Stimulated activated CD8-positive, alpha-beta memory T cell treated with anti-CD3 and anti-CD28 coated beads, Interleukin-4, amount 100 ng/mL, for 48 hours (primary cell): Measurements from ENCODE around the gene NLRP3.
"Not testable (repeated sequence)": the region's sequence is repeated elsewhere in the genome, so short reads cannot be mapped to it uniquely, and the experiment has no call there.

Source experiments
- DNase-seq: peaks from one replicate; pipeline ENCODE4 v3.0.0-alpha.2; 2020

Gene NLRP3

DNA sequence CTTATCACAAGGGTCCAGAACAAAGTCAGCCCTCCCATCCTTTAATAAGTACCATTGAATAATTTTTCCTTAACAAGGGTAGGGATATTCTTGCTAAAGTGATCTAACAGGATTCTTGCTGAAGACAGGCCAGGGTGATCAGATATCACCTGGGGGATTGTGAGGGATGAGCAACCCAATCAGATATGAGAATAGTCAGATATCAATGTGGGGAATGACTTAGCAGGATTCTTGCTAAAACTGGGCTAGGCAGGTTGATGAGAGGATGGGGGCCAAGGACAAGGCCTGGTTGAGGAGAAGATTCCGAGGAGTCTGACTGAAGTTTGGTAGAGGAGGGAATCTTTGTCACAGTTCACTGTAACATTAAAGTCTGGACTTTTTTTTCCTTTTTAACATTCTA is 23.9 kb upstream of the NLRP3 start:
- no peak for DNase-seq

DNA sequence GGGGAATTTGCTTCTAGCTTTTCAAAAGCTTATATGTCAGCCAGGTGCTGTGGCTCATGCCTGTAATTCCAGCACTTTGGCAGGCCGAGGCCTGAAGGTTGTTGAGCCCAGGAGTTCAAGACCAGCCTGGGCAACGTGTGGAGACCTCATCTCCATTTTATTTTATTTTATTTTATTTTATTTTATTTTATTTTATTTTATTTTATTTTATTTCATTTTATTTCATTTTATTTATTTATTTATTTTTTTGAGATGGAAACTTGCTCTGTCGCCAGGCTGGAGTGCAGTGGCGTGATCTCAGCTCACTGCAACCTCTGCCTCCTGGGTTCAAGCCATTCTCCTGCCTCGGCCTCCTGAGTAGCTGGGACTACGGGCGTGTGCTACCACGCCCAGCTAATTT is 20.9 kb upstream of the NLRP3 start:
- DNase-seq, result not testable (repeated sequence)

DNA sequence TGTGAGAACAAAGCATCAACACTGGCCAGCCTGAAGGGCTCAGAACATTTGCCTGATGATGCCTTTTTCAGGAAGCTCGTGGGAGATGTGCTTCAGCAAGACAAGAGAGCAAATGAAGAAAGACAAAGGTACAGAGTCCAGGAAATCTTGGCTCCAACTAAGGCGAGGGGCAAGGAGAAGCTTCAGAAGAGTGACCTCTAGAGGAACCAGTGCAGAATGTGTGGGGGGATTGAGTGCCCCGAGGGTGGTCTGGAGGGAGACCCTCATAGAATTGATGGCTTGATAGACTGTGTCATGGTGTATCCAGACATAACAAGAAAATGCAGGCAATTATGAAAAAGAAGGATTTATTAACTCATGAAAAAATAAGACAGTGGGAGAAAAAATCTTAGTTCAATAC is 15.3 kb upstream of the NLRP3 start:
- DNase-seq, result no peak

DNA sequence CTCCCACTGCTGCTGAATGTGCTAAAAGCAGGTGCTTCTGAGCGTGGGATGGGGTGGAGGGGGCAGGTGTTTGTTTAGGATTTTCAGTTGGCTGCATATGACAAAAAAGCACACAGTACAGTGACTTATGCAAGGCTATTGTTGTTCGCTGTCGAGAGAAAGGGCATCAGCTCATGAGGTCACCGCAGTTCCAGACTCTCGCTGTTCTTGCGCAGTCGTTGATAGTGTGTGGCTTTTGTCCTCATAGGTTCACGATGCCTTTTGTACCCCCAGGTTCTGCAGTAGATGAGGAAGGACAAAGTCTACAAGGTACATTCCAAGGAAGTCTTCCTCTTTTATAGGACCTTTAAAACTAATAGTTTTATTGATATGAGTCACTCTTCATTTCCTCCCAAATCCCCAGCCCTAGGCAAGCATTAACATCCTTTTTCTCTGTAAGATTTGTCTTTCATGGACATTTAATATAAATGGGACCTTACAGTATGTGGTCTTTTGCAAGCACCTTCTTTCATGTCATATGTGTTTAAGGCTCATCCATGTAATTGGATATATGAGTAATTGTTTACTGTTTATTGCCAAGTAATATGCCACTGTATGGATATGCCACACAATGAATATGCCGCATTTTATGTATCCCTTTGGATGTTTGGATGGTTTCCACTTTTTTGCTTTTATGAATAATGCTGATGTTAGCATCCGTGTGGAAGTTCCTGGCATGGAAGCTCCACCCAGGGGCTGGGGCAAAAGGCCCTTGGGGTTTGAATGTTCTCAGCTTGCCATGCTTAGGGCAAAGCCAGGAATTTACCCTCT is 14.5 kb upstream of the NLRP3 start:
- DNase-seq, result no peak

DNA sequence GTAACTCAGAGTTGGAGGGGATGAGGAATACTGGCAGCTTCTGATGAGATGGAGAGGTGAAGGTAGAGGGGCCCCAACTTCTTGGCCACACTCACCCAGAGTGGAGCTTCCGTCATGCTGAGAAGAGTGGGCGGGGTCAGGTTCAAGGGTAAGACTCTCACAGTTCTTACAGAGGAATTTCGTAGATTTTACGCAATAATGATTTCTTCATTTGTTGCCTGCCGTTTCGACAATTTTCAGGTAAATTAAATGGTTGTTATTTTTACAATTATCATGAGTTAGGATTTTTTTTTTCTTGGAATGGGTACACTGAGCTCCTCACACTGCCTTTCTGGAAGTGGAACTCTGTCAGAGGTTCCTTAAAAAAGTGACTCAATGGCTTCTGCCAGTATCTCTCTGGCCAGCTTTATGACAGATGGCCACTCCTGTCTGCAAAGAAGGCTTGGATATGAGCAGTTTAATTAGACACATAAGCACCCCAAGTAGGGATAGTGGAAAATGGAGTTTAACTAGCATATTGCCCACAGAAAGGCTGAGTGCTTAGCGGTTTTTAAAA is 13.8 kb upstream of the NLRP3 start:
- no peak for DNase-seq

DNA sequence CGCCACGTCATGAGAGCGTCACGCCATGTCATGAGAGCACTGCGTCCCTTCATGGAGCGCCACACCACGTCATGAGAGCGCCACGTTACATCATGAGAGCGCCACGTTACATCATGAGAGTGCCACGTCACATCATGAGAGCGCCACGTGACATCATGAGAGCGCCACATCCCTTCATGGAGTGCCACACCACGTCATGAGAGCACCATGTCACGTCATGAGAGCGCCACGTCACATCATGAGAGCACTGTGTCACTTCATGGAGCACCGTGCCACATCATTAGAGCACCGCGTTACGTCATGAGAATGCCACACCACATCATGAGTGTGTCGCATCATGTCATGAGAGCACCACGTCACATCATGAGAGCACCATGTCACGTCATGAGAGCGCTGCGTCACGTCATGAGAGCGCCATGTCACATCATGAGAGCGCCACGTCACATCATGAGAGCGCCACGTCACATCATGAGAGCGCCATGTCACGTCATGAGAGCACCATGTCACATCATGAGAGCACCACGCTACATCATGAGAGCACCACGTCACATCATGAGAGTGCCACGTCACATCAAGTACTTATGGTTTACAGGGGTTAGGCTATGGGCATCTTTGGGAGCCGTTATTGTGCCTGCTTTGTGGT is 9.8 kb upstream of the NLRP3 start:
- DNase-seq, result no peak

DNA sequence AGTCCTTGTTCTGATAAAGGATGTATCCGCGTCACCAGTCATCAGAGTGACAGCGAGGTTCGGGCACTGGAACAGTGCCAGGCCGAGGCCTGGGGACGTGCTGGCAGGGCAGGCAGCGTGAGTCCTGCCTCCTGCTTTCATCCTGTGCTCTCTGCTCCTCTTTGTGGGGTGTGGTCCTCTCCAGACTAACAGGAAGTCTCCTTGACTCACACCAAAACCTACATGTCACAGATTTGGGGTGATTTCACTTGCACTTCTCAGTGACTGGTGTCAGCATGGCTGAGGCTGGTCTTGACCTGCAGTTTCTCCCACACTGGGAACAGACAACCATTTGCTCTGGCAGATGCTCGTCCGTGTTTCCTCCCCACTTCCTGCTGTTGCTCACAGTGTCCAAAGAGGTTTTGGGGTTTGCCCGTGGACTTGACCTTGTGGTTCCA is 8.8 kb upstream of the NLRP3 start:
- peak; percentile 75 for DNase-seq

DNA sequence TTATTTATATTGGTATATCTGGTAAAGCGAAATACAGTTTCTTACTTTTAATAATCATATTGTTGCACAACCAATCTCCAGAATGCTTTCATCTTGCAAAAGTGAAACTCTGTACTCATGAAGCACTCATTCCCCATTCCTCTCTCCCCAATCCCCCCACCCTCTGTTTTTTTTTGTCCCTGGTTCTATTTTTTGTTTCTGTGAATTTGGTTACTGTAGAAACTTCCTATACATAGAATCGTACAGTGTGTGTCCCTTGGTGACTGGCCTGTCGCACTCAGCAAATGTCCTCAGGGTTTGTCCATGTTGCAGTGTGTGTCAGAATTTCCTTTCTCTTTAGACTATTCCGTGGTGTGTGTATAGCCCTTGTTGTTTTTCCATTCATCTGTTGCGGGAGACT is 7.9 kb upstream of the NLRP3 start:
- no peak for DNase-seq

DNA sequence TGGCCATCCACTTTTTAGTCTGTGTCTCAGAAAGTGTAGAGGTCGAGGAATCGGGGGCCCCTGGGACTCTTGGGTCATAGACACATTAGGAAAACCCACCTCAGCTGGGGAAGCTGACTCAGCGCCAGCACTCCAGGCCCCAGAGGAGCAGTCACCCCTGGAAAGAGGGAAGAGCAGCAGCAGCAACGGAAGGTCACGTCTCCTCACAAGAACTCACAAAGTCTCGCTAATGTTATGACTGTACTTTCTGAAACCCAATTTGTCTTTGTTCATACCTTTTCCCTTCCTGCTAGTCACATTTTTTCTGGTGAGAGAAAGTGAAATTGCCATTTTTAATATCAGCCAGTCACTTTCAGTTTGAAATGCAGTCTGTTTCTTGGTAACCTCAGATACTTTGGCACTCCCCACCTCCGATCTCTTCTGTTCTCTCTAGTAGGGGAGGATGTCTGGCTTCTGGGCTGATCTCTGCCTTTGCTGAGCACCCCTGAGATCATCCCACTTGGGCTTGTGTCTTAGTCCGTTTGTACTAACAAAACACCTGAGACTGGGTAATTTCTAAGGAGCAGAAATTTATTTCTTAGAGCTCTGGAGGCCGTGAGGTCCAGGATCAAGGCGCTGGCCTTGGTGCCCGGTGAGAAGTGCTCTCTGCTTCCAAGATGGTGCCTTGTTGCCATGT is 6.0 kb upstream of the NLRP3 start:
- DNase-seq, result peak; percentile 61

DNA sequence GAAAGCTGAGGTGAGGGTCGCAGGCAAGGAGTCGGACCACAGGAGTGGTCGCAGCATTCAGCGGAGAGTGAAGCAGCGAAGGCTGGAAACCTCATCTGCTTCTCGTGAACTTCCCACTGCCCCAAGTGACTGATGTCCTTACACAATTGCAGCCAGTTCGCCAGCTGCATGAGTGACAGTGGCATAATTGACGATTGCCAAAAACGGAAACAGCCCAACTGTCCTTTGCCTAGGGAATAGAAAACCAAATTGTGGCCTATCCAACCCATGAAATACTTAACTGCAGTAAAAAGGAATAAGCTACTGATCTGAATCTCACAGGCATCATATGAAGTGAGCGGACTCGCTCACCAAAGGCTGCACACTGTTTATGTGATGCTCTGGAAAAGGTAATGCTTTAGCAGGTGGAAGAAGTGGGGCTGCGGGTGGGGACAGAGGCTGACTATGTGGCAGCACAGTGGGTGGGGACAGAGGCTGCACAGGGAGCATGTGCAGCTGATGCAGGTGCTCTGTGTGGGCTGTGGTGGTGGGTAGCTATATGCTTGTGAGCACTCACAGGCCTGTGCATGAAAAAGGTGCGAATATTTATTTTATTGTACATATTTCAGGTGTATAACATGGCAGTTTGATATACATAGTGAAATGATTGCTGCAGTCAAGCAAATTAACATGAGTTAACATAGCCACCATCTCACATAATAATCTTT is 4.2 kb upstream of the NLRP3 start:
- DNase-seq, result no peak

DNA sequence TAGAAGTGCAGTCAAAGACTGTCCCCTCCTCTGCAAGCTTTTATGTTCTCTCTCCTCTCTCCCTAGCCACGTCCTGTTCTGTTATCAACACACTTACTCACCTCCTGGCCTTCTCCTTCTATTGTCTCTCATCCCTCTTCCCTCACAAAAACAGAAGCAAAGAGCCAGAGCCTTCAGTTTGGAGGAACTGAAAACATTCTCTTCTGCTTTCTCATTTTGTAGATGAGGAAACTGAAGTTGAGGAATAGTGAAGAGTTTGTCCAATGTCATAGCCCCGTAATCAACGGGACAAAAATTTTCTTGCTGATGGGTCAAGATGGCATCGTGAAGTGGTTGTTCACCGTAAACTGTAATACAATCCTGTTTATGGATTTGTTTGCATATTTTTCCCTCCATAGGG is 1.9 kb downstream of the NLRP3 start:
- DNase-seq, result no peak

DNA sequence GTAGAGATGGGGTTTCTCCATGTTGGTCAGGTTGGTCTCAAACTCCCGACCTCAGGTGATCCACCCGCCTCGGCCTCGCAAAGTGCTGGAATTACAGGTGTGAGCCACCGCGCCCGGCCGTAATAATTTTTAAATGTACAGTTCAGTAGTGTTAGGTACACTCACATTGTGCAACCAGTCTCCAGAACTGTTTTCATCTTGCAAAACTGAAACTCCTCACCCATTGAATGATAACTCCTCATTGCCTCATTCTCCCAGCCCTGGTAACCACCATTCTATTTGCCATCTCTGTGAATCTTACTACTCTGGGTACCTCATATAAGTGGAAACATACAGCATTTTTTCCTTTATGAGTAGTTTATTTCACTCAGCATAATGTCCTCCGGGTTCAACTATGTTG is 3.4 kb downstream of the NLRP3 start:
- DNase-seq, result no peak

DNA sequence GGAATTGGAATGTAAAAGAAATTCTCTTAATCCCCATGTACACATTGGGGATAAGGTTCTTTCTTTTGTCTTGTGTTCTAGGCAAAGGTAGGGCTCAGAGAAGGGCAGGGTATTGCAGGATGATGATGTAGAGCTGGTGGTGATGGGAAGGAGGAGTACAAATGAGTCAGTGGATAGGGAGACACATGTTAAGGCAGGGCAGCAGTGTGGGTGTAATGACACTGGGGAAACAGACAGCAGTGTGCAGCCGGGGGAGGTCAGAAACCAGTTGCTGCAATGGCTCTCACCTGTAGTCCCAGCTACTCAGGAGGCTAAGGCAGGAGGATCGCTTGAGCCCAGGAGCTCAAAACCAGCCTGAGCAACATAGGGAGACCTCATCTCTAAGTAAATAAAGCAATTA is 5.1 kb downstream of the NLRP3 start:
- DNase-seq, result peak; percentile 65

DNA sequence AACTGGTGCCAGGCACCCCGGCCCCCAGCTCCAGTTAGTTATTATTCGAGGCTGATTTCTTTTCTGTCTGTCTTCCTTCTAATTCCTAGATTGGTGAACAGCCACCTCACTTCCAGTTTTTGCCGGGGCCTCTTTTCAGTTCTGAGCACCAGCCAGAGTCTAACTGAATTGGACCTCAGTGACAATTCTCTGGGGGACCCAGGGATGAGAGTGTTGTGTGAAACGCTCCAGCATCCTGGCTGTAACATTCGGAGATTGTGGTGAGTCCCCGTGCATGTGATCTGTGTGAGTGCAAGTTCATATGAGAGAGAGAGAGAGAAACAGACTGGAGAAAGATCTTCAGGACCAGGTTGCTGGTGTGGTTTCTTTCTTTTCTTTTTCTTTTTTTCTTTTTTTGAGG is 13.5 kb downstream of the NLRP3 start:
- no peak for DNase-seq

DNA sequence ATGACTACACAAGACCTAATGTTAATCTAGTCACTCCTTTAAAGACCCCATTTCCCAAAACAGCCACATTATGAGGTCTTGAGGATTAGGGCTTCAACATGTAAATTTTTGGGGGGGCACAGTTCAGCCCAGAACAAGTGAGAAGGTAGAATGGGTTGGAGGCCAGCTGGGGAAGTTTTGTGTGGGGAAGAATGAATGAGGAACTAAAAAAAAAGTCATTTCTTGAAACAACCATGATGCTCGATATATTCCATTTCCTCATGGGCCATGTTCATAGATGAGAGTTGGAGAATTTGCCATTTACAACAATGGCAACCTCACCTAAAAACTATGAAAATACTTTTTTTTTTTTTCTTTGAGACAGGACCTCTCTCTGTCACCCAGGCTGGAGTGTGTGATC is 14.5 kb downstream of the NLRP3 start:
- no peak for DNase-seq

DNA sequence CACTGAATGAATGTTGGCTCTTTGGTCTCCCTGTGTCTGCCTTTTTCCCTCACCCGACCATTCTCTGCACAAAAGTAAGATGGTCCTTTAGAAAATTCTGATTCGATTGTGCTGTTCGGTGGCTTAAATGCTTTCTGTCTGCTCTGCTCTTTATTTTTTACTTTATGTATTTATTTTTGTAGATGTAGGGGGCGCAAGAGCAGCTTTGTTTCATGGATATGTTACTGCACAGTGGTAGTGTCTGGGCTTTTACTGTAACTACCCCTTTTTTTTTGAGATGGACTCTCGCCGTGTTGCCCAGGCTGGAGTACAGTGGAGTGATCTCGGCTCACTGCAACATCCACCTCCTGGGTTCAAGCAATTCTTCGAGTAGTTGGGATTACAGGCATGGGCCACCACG is 15.7 kb downstream of the NLRP3 start:
- DNase-seq, result no peak

DNA sequence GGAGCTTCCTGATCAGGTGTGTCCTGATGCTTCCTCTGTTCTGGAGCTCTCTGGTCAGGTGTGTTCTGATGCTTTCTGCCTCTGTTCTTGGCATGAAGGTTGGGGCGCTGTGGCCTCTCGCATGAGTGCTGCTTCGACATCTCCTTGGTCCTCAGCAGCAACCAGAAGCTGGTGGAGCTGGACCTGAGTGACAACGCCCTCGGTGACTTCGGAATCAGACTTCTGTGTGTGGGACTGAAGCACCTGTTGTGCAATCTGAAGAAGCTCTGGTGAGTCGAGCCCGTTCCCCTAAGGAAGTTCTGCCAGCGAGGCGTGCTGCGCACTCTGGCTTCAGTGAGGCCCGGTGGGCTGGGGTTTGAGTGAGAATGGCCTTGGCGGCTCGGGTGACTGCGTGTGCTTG is 18.0 kb downstream of the NLRP3 start:
- no peak for DNase-seq

DNA sequence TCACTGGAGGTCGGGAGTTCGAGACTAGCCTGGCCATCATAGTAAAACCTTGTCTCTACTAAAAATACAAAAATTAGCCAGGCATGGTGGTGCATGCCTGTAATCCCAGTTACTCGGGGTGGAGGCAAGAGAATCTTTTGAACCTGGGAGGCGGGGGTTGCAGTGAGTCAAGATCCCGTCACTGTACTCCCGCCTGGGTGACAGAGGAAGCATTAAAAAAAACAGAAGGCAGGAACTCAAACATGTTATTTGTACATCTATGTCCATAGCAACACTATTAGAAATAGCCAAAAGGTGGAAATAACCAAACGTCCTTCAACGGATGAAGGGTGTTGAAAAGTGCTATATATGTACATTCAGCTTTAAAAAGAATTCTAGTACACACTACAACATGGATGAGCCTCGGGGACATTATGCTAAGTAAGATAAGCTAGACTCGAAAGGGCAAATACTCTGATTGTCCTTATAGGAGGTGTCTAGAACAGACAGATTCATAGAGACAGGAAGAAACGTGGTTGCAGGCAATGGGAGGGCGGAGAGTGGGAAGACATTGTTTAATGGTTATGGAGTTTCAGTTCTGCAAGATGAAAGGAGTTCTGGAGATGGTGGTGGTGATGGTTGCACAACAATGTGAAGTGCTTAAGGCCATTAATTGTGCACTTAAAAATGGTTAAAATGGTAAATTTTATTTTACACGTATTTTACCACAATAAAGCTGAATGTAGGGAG is 19.2 kb downstream of the NLRP3 start:
- DNase-seq, result no peak

DNA sequence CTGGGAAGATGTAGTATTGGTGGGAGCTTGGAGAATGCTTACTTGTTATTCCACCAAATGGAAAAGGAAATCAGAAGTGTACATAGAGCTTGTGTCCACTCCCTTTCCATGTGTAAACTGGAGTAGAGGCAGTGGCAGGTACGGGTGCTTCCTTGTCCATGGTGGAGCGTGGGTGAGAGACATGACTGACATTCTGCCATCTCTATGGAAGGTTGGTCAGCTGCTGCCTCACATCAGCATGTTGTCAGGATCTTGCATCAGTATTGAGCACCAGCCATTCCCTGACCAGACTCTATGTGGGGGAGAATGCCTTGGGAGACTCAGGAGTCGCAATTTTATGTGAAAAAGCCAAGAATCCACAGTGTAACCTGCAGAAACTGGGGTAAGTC is 19.8 kb downstream of the NLRP3 start:
- DNase-seq, result no peak

DNA sequence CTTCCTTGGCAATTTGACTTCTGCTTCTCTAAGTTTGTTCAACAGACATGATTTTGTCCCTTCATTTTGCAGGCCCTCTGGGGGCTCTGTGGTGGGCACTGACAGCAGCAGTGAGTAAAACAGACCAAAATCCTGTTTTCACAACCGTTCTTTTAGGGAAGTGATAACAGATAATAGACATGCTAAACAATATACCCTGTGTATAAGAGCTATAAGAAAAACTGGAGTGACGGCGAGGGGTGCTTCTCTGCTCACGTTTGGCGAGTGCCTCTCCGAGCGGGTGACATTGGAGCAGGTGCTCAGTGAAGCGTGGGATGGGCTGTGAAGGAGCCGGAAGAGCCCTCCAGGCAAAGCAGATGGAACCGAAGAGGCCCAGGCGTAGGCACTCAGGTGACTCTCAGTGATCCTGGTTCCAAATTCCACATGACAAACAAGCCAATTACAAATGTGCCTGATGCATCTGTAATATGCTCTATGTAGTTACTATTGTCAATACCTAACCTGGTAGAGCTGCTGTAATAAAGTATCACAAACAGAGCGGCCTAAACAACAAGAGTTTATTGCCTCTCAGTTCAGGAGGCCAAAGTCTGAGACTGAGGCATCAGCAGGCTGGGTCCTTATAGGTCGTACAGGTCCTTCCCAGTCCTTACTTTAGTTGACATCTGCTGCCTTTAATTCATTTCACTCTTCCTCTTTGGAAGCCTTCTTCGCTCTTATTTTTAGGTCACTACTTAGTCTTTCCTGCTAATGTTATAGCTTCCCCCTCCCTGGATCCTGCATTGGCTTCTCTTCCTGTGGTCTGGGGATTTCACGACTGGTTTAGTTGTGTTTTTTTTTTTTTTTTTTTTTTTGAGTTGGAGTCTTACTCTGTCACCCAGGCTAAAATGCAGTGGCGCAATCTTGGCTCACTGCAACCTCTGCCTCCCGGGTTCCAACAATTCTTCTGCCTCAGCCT is 21.9 kb downstream of the NLRP3 start:
- no peak for DNase-seq

DNA sequence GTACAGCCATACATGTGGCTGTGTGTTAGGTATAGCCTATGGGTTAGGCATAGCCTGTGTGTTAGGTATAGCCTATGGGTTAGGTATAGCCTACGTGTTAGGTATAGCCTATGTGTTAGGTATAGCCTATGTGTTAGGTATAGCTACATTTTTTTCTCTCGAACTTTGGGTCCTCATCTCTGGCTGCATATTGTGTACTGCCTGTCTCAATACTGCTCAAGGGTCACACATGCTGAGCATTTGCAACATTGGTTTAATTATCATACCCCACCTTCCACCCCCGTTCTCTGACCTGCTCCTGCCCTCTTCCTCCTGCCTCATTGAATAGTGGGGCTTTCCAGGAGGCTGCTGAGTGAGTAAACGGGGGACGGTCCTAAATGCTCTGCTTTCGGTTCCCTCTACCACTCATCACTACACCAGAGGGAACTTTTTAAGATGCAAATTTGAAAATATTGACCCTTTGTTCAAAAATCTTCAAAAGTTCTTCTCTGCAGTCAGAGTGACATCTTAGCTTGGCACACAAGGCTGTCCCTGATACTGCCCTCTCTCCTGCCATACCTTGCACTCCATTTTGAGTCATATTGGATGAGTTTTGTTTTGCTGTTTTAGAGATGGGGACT is 24.1 kb downstream of the NLRP3 start:
- no peak for DNase-seq
